ENCODE data around the gene MAMLD1. TPM values are rescaled to one million over a fixed set of nuclear protein-coding genes. Genes with fewer than 3 reads are reported as not detected.

Gene MAMLD1
- total and polyA plus RNA-seq, 2 donors (not counting 3 experiments of a cell fraction or from before 2014, with no cell fraction given) = 2.5 to 5.6 TPM

- ChIA-PET POLR2A (no interaction called here), CTCF (interaction anchor here (0.9 to 1.2 kb wide), 3 partner anchors 8 to 554 kb away, joined by 3 read pairs; no protein-coding TSS in a partner anchor)
- FAIRE-seq (peak; percentile 85), DNase-seq (ENCODE audit: low read depth, low spot score) (peak; percentile 77)
- Histone ChIP-seq H3K27me3 (ENCODE audit: control insufficient read depth in 2 of 2, insufficient read depth in 2 of 2, low read length in 2 of 2) (no peaks in the 10 kb centered on the region), H3K79me2 (ENCODE audit: control insufficient read depth, insufficient read depth, low read length) (no peaks in the 10 kb centered on the region), H2AFZ (ENCODE audit: low read depth, low read length) (peak overlapping the region; percentile 4), H3K4me1 (ENCODE audit: control insufficient read depth, extremely low read depth, insufficient read depth, low read length) (peaks cover 56% of the 10 kb centered on the region), H3K9me1 (replicated peaks; ENCODE audit: control insufficient read depth, extremely low read depth, insufficient read depth, low read length) (no peaks in the 10 kb centered on the region), H3K36me3 (ENCODE audit: control insufficient read depth in 2 of 2, extremely low read depth in 1 of 2, insufficient read depth in 2 of 2, low read length in 2 of 2) (no peaks in the 10 kb centered on the region), H3K9me3 (replicated peaks; ENCODE audit: control insufficient read depth, insufficient read depth, low read length) (no peaks in the 10 kb centered on the region), H4K20me1 (replicated peaks; ENCODE audit: control insufficient read depth, extremely low read depth, insufficient read depth, low read length) (no peaks in the 10 kb centered on the region), H3K4me3 (replicated peaks in 1 of 3; ENCODE audit: insufficient read depth in 1 of 3, low read depth in 1 of 3, low read length in 3 of 3) (no peak overlapping the region), H3K9ac (replicated peaks; ENCODE audit: extremely low read depth, insufficient read depth, low read length) (peak overlapping the region; percentile 55), H3K27ac (ENCODE audit: insufficient read depth, low read depth, low read length) (peak overlapping the region; percentile 83), H3K4me2 (ENCODE audit: insufficient read depth, low read length) (no peak overlapping the region)
- dilution Hi-C loops (cut with MboI; ENCODE audit: extremely low pct_ligation_motif_present, low sequenced_read_pairs) (no loop called here), intact Hi-C loops (cut with micrococcal nuclease) (loop anchor here (1.0 to 10.0 kb wide), 5 partner anchors 18 to 420 kb away; no protein-coding TSS in a partner anchor)
- TF ChIP-seq JUN (IDR thresholded peaks at IDR 0.05; ENCODE audit: borderline replicate concordance, insufficient read depth, insufficient read length, low read depth) = peak; percentile 13
- TF ChIP-seq POLR2AphosphoS5 (IDR thresholded peaks at IDR 0.05; ENCODE audit: insufficient read depth, low read depth, low read length) = no peak
- BruUV-seq (replicated peaks) = no TSS peak
Observed at GRCh38 chrX:150504397-150505182, 141.5 kb downstream of the MAMLD1 start.

- BruUV-seq (replicated peaks) = no TSS peak
Observed at GRCh38 chrX:150506020-150506419, 142.9 kb downstream of the MAMLD1 start.

More at GRCh38 chrX:150506020-150506419, 142.9 kb downstream of the MAMLD1 start:
- CTCF ChIA-PET = no interaction called here
- Histone ChIP-seq H3K36me3 (ENCODE audit: control insufficient read depth in 2 of 2, extremely low read depth in 1 of 2, insufficient read depth in 2 of 2, low read length in 2 of 2) (no peaks in the 10 kb centered on the region), H3K79me2 (ENCODE audit: control insufficient read depth, insufficient read depth, low read length) (no peaks in the 10 kb centered on the region), H3K9ac (replicated peaks; ENCODE audit: extremely low read depth, insufficient read depth, low read length) (no peak overlapping the region), H3K4me1 (ENCODE audit: control insufficient read depth, extremely low read depth, insufficient read depth, low read length) (peaks cover 56% of the 10 kb centered on the region), H3K4me3 (replicated peaks in 1 of 3; ENCODE audit: insufficient read depth in 1 of 3, low read depth in 1 of 3, low read length in 3 of 3) (no peak overlapping the region), H3K27ac (ENCODE audit: insufficient read depth, low read depth, low read length) (peak overlapping the region; percentile 89), H3K27me3 (ENCODE audit: control insufficient read depth in 2 of 2, insufficient read depth in 2 of 2, low read length in 2 of 2) (no peaks in the 10 kb centered on the region), H3K9me3 (replicated peaks; ENCODE audit: control insufficient read depth, insufficient read depth, low read length) (no peaks in the 10 kb centered on the region), H3K4me2 (ENCODE audit: insufficient read depth, low read length) (no peak overlapping the region), H2AFZ (ENCODE audit: low read depth, low read length) (no peak overlapping the region), H3K9me1 (replicated peaks; ENCODE audit: control insufficient read depth, extremely low read depth, insufficient read depth, low read length) (no peaks in the 10 kb centered on the region), H4K20me1 (replicated peaks; ENCODE audit: control insufficient read depth, extremely low read depth, insufficient read depth, low read length) (no peaks in the 10 kb centered on the region)
- POLR2A ChIA-PET = no interaction called here
- FAIRE-seq (no peak), DNase-seq (ENCODE audit: low read depth, low spot score) (no peak)
- intact Hi-C loops (cut with micrococcal nuclease) (loop anchor here (2.0 to 10.0 kb wide), 4 partner anchors 41 to 421 kb away; no protein-coding TSS in a partner anchor), dilution Hi-C loops (cut with MboI; ENCODE audit: extremely low pct_ligation_motif_present, low sequenced_read_pairs) (no loop called here)
- TF ChIP-seq GATA2 (IDR thresholded peaks at IDR 0.05; ENCODE audit: insufficient read depth, insufficient read length, low read depth, low read length) (no peak), FOS (IDR thresholded peaks at IDR 0.05; ENCODE audit: borderline replicate concordance, insufficient read depth, low read length) (no peak), JUN (IDR thresholded peaks at IDR 0.05; ENCODE audit: borderline replicate concordance, insufficient read depth, insufficient read length, low read depth) (no peak), CTCF (IDR thresholded peaks at IDR 0.05; ENCODE audit: extremely low read depth in 1 of 2, insufficient read depth in 1 of 2, low read depth in 1 of 2, low read length in 2 of 2) (no peak), POLR2AphosphoS5 (IDR thresholded peaks at IDR 0.05; ENCODE audit: insufficient read depth, low read depth, low read length) (no peak), POLR2A (IDR thresholded peaks at IDR 0.05; ENCODE audit: low read depth, low read length) (no peak), MYC (IDR thresholded peaks at IDR 0.05; ENCODE audit: low read depth, low read length) (no peak), EZH2 (IDR thresholded peaks at IDR 0.05; ENCODE audit: borderline replicate concordance, low read depth, low read length, severe bottlenecking) (no peak), MAX (IDR thresholded peaks at IDR 0.05; ENCODE audit: insufficient read depth, insufficient read length) (no peak)

All from endothelial cell of umbilical vein (primary cell).